Panc1 (cell line): ENCODE results near the gene CAMSAP3. TPM values are rescaled to one million over a fixed set of nuclear protein-coding genes. Genes with fewer than 3 reads are reported as not detected.

Experiments
- ATAC-seq: fragments of 200-7000 bp; cut with Tn5 transposase; 2 replicates; pipeline ENCODE4 v1.9.1; 2020; ENCODE audit warnings: mild to moderate bottlenecking, moderate library complexity
- BruUV-seq: library from RNA; stranded (reverse); fragments of 400-500 nt; replicated peaks from 2 replicates; lab custom pipeline; 2021; lab: Mats Ljungman, UMichigan
- CTCF ChIA-PET: fragments of 300-600 bp; sonication (Branson Sonifier 250); formaldehyde crosslinking; loops from one replicate; lab custom pipeline; 2022; ENCODE audit warnings: antibody characterized with exemption; lab: Charles Lee
- POLR2A ChIA-PET: fragments of 300-600 bp; sonication (Branson Sonifier 250); formaldehyde crosslinking; loops from one replicate; lab custom pipeline; 2022; ENCODE audit warnings: antibody characterized with exemption; lab: Charles Lee
- DNase-seq: peaks from one replicate; pipeline ENCODE4 v3.0.0-alpha.2; 2010; ENCODE audit warnings: low read depth, low spot score
- H3K27ac ChIP-seq: 2 replicates; pipeline ENCODE4 v1.5.1; 2011; ENCODE audit warnings: mild to moderate bottlenecking, low read length, inconsistent platforms
- H3K27me3 ChIP-seq: fragments of 200-500 bp; sonication (Bioruptor generic); 2 replicates; pipeline ENCODE4 v1.6.0; 2014; ENCODE audit warnings: low read length, inconsistent platforms; ENCODE audit not compliant: control insufficient read depth, insufficient read depth
- H3K36me3 ChIP-seq: fragments of 200-500 bp; sonication (Bioruptor generic); 2 replicates; pipeline ENCODE4 v1.5.1; 2014; ENCODE audit warnings: inconsistent platforms, mild to moderate bottlenecking, low read length, moderate library complexity; ENCODE audit not compliant: control insufficient read depth, insufficient read depth
- H3K4me1 ChIP-seq: 2 replicates; pipeline ENCODE4 v1.5.1; 2011; ENCODE audit warnings: inconsistent platforms, mild to moderate bottlenecking, low read length, moderate library complexity; ENCODE audit not compliant: control insufficient read depth, insufficient read depth
- H3K4me3 ChIP-seq, 2 experiments: 2 replicates each; pipeline ENCODE4 v1.5.1; 2011 to 2012; ENCODE audit warnings: low read depth in 2 of 2, low read length in 2 of 2, mild to moderate bottlenecking in 2 of 2, inconsistent platforms in 1 of 2, moderate library complexity in 1 of 2
- H3K9me3 ChIP-seq: fragments of 200-500 bp; sonication (Bioruptor generic); 2 replicates; pipeline ENCODE4 v1.5.1; 2014; ENCODE audit warnings: low read depth, mild to moderate bottlenecking, inconsistent platforms, low read length, moderate library complexity; ENCODE audit not compliant: control insufficient read depth, insufficient read depth
- POLR2AphosphoS5 ChIP-seq: IDR thresholded peaks from 2 replicates; pipeline ENCODE4 v1.6.1; 2012; ENCODE audit warnings: mild to moderate bottlenecking, low read depth, low read length, moderate library complexity
- REST ChIP-seq, 2 experiments: IDR thresholded peaks; 2 replicates each; pipeline ENCODE4 v1.6.1; 2011 to 2012; ENCODE audit warnings: low read depth in 2 of 2, control low read depth in 1 of 2, low read length in 1 of 2, mild to moderate bottlenecking in 1 of 2, moderate library complexity in 1 of 2; ENCODE audit not compliant: insufficient read depth in 1 of 2
- SIN3A ChIP-seq: IDR thresholded peaks from 2 replicates; pipeline ENCODE4 v1.6.1; 2012; ENCODE audit warnings: low read depth, mild to moderate bottlenecking, low read length, moderate library complexity, borderline replicate concordance; ENCODE audit not compliant: insufficient read depth
- TCF7L2 ChIP-seq: IDR thresholded peaks from 2 replicates; pipeline ENCODE4 v1.6.1; 2011; ENCODE audit warnings: mild to moderate bottlenecking, low read depth, low read length, inconsistent platforms
- in situ Hi-C: cut with HindIII; loops from 2 replicates; pipeline ENCODE4 v1.10.0; 2016; ENCODE audit warnings: low sequenced_read_pairs, low pct_unique_long_range_greater_than_20kb
- intact Hi-C: fragments of 100-400 bp; cut with micrococcal nuclease; formaldehyde crosslinking; loops from one replicate; pipeline ENCODE4 v1.10.0; 2022; ENCODE audit not compliant: unreplicated experiment
- total RNA-seq: library from RNA; stranded (reverse); gene quantifications from one replicate; pipeline ENCODE4 v1.2.1, GENCODE V29; 2021; ENCODE audit not compliant: unreplicated experiment
- TF ChIP-seq, protein P1 (sequence below): fragments of 450-650 bp; IDR thresholded peaks from 2 replicates; pipeline ENCODE4 v1.5.1; 2017; ENCODE audit warnings: mild to moderate bottlenecking

CAMSAP3 gene
- total RNA-seq, 1 experiment from 2014 or later: 1.7 TPM

- intact Hi-C loops: no loop called here
- Histone ChIP-seq H3K9me3 (no peaks in the 10 kb centered on the region), H3K27ac (no peak overlapping the region), H3K36me3 (peaks cover 11% of the 10 kb centered on the region; the same call in 1 of the 2 replicates), H3K27me3 (no peaks in the 10 kb centered on the region), H3K4me1 (peaks cover 9% of the 10 kb centered on the region; the same call in 1 of the 2 replicates), H3K4me3 (no peak overlapping the region)
- no TSS peak for BruUV-seq
- TF ChIP-seq REST (IDR thresholded peaks at IDR 0.05; ENCODE audit: insufficient read depth in 1 of 2, low read depth in 2 of 2, low read length in 1 of 2): no peak
- TF ChIP-seq, protein P1, sequence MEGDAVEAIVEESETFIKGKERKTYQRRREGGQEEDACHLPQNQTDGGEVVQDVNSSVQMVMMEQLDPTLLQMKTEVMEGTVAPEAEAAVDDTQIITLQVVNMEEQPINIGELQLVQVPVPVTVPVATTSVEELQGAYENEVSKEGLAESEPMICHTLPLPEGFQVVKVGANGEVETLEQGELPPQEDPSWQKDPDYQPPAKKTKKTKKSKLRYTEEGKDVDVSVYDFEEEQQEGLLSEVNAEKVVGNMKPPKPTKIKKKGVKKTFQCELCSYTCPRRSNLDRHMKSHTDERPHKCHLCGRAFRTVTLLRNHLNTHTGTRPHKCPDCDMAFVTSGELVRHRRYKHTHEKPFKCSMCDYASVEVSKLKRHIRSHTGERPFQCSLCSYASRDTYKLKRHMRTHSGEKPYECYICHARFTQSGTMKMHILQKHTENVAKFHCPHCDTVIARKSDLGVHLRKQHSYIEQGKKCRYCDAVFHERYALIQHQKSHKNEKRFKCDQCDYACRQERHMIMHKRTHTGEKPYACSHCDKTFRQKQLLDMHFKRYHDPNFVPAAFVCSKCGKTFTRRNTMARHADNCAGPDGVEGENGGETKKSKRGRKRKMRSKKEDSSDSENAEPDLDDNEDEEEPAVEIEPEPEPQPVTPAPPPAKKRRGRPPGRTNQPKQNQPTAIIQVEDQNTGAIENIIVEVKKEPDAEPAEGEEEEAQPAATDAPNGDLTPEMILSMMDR: no peak
- no peak for TF ChIP-seq SIN3A
- TF ChIP-seq TCF7L2: no peak
- TF ChIP-seq POLR2AphosphoS5: no peak
- CTCF ChIA-PET: no interaction called here
- POLR2A ChIA-PET: interaction anchor here (0.6 kb wide), 1 partner anchor 12 kb away, joined by 3 read pairs; no protein-coding TSS in a partner anchor
- DNase-seq (no peak), ATAC-seq (no peak)
- in situ Hi-C loops: no loop called here
Measured at GRCh38 chr19:7625763-7626372, 30.2 kb downstream of the CAMSAP3 start.

DNA sequence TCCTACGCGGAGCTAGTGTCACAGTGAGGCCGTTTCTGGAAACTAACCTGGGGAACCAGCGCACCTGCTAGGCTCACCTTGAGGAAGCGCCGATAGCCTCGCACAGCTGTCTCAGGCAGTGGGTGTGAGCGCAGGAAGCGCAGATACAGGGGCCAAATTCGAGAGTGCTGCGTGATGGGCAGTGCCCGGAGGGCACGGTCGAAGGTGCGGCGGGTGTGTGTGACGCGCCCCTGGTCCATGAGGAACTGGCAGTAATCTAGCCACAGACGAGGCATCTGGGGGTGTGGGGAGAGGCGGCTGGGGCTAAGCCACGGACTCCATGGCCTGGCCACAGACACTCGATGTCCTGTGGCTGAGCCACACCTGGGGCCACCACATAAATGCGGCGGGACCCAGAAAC lies 31.5 kb downstream of the CAMSAP3 start:
- H3K9me3 ChIP-seq: no peaks in the 10 kb centered on the region
- in situ Hi-C loops: no loop called here
- peaks cover 11% of the 10 kb centered on the region; the same call in 1 of the 2 replicates for H3K36me3 ChIP-seq
- no peak overlapping the region for H3K4me3 ChIP-seq
- ChIA-PET CTCF (no interaction called here), POLR2A (no interaction called here)
- DNase-seq (no peak), ATAC-seq (no peak)
- H3K27me3 ChIP-seq: no peaks in the 10 kb centered on the region
- peaks cover 9% of the 10 kb centered on the region; the same call in 1 of the 2 replicates for H3K4me1 ChIP-seq
- intact Hi-C loops: no loop called here
- TF ChIP-seq, protein P1: no peak
- TF ChIP-seq SIN3A: no peak
- no peak for TF ChIP-seq TCF7L2
- TF ChIP-seq REST (IDR thresholded peaks at IDR 0.05; ENCODE audit: insufficient read depth in 1 of 2, low read depth in 2 of 2, low read length in 1 of 2): no peak
- TF ChIP-seq POLR2AphosphoS5: no peak
- BruUV-seq: no TSS peak
- H3K27ac ChIP-seq: no peak overlapping the region
